HEK293 (cell line): ENCODE results near the gene ALG12.
A peak's percentile ranks its signal among the peaks of the same experiment; 100 is the strongest.

ENCODE experiments used
- CTCF ChIA-PET: fragments of 350-600 bp; formaldehyde crosslinking; extraction: SDS; loops from one replicate; lab custom pipeline; 2021; ENCODE audit warnings: antibody characterized with exemption; lab: Yijun Ruan, JAX
- POLR2A ChIA-PET: fragments of 300-600 bp; formaldehyde crosslinking; extraction: SDS; loops from one replicate; lab custom pipeline; 2020; ENCODE audit warnings: antibody characterized with exemption, inconsistent platforms; lab: Yijun Ruan, JAX
- H3K27ac ChIP-seq: fragments of 200-500 bp; sonication (Bioruptor generic); 2 replicates; pipeline ENCODE4 v1.5.1; 2014; ENCODE audit warnings: low read depth, low read length, control low read depth, inconsistent platforms; ENCODE audit errors: extremely low read depth
- H3K36me3 ChIP-seq, 2 experiments: fragments of 200-500 bp in 1 of 2; sonication (Bioruptor generic) in 1 of 2; 1 replicate in 1 of 2; 2 replicates in 1 of 2; pipeline ENCODE4 v1.5.1; 2014 to 2017; ENCODE audit warnings: inconsistent platforms in 2 of 2, low read length in 2 of 2; ENCODE audit not compliant: control insufficient read depth in 2 of 2, insufficient read depth in 1 of 2
- H3K4me1 ChIP-seq: fragments of 200-500 bp; sonication (Bioruptor generic); 2 replicates; pipeline ENCODE4 v1.5.1; 2014; ENCODE audit warnings: mild to moderate bottlenecking, low read length, inconsistent platforms; ENCODE audit not compliant: control insufficient read depth, insufficient read depth
- H3K4me3 ChIP-seq: 2 replicates; pipeline ENCODE4 v1.5.1; 2011; ENCODE audit warnings: low read depth, mild to moderate bottlenecking, control low read depth, low read length, moderate library complexity
- H3K9me3 ChIP-seq: fragments of 200-500 bp; sonication (Bioruptor generic); 2 replicates; pipeline ENCODE4 v1.5.1; 2014; ENCODE audit warnings: low read depth, low read length, inconsistent platforms; ENCODE audit not compliant: control insufficient read depth, insufficient read depth
- GLIS2 ChIP-seq: fragments of 450-650 bp; formaldehyde crosslinking; IDR thresholded peaks from 2 replicates; pipeline ENCODE4 v1.5.1; 2016; ENCODE audit warnings: missing biosample characterization, missing genetic modification characterization
- HOXC10 ChIP-seq: sonication (generic); formaldehyde crosslinking; IDR thresholded peaks from 2 replicates; pipeline ENCODE4 v1.8.1; 2023; ENCODE audit warnings: mild to moderate bottlenecking, missing genetic modification reagents
- PRDM2 ChIP-seq: fragments of 450-650 bp; formaldehyde crosslinking; IDR thresholded peaks from 2 replicates; pipeline ENCODE4 v1.5.1; 2016; ENCODE audit warnings: missing biosample characterization, missing genetic modification characterization, borderline replicate concordance
- SP2 ChIP-seq: fragments of 450-650 bp; formaldehyde crosslinking; IDR thresholded peaks from 2 replicates; pipeline ENCODE4 v1.5.1; 2016; ENCODE audit warnings: missing biosample characterization, missing genetic modification characterization
- SP7 ChIP-seq: fragments of 450-650 bp; formaldehyde crosslinking; IDR thresholded peaks from 2 replicates; pipeline ENCODE4 v1.5.1; 2016; ENCODE audit warnings: missing biosample characterization, missing genetic modification characterization
- ZBTB1 ChIP-seq: fragments of 450-650 bp; formaldehyde crosslinking; IDR thresholded peaks from 2 replicates; pipeline ENCODE4 v1.5.1; 2016; ENCODE audit warnings: missing biosample characterization, missing genetic modification characterization
- ZBTB26 ChIP-seq: fragments of 450-650 bp; formaldehyde crosslinking; optimal IDR thresholded peaks from 2 replicates; pipeline ENCODE3; 2016; ENCODE audit warnings: missing biosample characterization, mild to moderate bottlenecking, missing genetic modification characterization
- ZBTB48 ChIP-seq: fragments of 450-650 bp; formaldehyde crosslinking; IDR thresholded peaks from 2 replicates; pipeline ENCODE4 v1.5.1; 2016; ENCODE audit warnings: missing biosample characterization, missing genetic modification characterization
- ZBTB8A ChIP-seq: fragments of 450-650 bp; formaldehyde crosslinking; IDR thresholded peaks from 2 replicates; pipeline ENCODE4 v1.5.1; 2016; ENCODE audit warnings: missing biosample characterization, missing genetic modification characterization
- ZFHX2 ChIP-seq: fragments of 450-650 bp; formaldehyde crosslinking; conservative IDR thresholded peaks from 2 replicates; pipeline ENCODE4 v1.5.1; 2016; ENCODE audit warnings: missing biosample characterization, missing genetic modification characterization
- ZFP37 ChIP-seq: fragments of 450-650 bp; formaldehyde crosslinking; IDR thresholded peaks from 2 replicates; pipeline ENCODE4 v1.5.1; 2016; ENCODE audit warnings: missing biosample characterization, missing genetic modification characterization
- ZNF274 ChIP-seq, 2 experiments: fragments of 200-500 bp in 1 of 2; fragments of 450-650 bp in 1 of 2; sonication (Bioruptor generic) in 1 of 2; formaldehyde crosslinking in 1 of 2; IDR thresholded peaks; 2 replicates each; pipeline versions ENCODE4 v1.5.1 to v1.6.1; 2014 to 2016; ENCODE audit warnings: borderline replicate concordance in 1 of 2, inconsistent platforms in 1 of 2, low read length in 1 of 2, missing biosample characterization in 1 of 2, missing genetic modification characterization in 1 of 2
- ZNF335 ChIP-seq: fragments of 450-650 bp; formaldehyde crosslinking; conservative IDR thresholded peaks from 2 replicates; pipeline ENCODE4 v1.5.1; 2016; ENCODE audit warnings: missing biosample characterization, missing genetic modification characterization
- ZNF341 ChIP-seq: fragments of 450-650 bp; formaldehyde crosslinking; IDR thresholded peaks from 2 replicates; pipeline ENCODE4; 2016; ENCODE audit warnings: low read depth, missing biosample characterization, missing genetic modification characterization
- ZNF416 ChIP-seq: fragments of 450-650 bp; formaldehyde crosslinking; IDR thresholded peaks from 2 replicates; pipeline ENCODE4 v1.5.1; 2016; ENCODE audit warnings: missing biosample characterization, missing genetic modification characterization
- ZNF624 ChIP-seq: fragments of 450-650 bp; formaldehyde crosslinking; IDR thresholded peaks from 2 replicates; pipeline ENCODE4 v1.5.1; 2017; ENCODE audit warnings: missing biosample characterization, missing genetic modification characterization
- ZNF660 ChIP-seq: fragments of 450-650 bp; IDR thresholded peaks from 2 replicates; pipeline ENCODE4 v1.5.1; 2018; ENCODE audit warnings: missing biosample characterization, mild to moderate bottlenecking, missing genetic modification characterization
- ZNF707 ChIP-seq: fragments of 450-650 bp; formaldehyde crosslinking; IDR thresholded peaks from 2 replicates; pipeline ENCODE4 v1.5.1; 2016; ENCODE audit warnings: missing biosample characterization, missing genetic modification characterization
- ZNF785 ChIP-seq: fragments of 450-650 bp; formaldehyde crosslinking; IDR thresholded peaks from 2 replicates; pipeline ENCODE4 v1.5.1; 2016; ENCODE audit warnings: missing biosample characterization, missing genetic modification characterization
- ZNF843 ChIP-seq: fragments of 450-650 bp; formaldehyde crosslinking; IDR thresholded peaks from 2 replicates; pipeline ENCODE4 v1.5.1; 2016; ENCODE audit warnings: missing biosample characterization, missing genetic modification characterization
- ZSCAN16 ChIP-seq: fragments of 450-650 bp; formaldehyde crosslinking; IDR thresholded peaks from 2 replicates; pipeline ENCODE4 v1.5.1; 2016; ENCODE audit warnings: missing biosample characterization, missing genetic modification characterization
- TF ChIP-seq, protein P1 (sequence below): fragments of 450-650 bp; formaldehyde crosslinking; IDR thresholded peaks from 2 replicates; pipeline ENCODE4 v1.5.1; 2017; ENCODE audit warnings: missing biosample characterization, missing genetic modification characterization
- TF ChIP-seq, protein P2 (sequence below): fragments of 450-650 bp; formaldehyde crosslinking; IDR thresholded peaks from 2 replicates; pipeline ENCODE4 v1.5.1; 2016; ENCODE audit warnings: missing biosample characterization, missing genetic modification characterization, borderline replicate concordance

The ALG12 gene

DNA sequence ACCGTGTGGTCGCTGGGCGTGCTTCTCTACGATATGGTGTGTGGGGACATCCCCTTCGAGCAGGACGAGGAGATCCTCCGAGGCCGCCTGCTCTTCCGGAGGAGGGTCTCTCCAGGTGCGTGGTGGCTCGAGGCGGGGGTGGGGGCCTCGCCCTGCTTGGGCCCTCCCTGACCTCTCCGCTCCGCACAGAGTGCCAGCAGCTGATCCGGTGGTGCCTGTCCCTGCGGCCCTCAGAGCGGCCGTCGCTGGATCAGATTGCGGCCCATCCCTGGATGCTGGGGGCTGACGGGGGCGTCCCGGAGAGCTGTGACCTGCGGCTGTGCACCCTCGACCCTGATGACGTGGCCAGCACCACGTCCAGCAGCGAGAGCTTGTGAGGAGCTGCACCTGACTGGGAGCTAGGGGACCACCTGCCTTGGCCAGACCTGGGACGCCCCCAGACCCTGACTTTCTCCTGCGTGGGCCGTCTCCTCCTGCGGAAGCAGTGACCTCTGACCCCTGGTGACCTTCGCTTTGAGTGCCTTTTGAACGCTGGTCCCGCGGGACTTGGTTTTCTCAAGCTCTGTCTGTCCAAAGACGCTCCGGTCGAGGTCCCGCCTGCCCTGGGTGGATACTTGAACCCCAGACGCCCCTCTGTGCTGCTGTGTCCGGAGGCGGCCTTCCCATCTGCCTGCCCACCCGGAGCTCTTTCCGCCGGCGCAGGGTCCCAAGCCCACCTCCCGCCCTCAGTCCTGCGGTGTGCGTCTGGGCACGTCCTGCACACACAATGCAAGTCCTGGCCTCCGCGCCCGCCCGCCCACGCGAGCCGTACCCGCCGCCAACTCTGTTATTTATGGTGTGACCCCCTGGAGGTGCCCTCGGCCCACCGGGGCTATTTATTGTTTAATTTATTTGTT is 44.8 kb upstream of the ALG12 start (continued):
- TF ChIP-seq ZBTB26 (tag by site-specific recombination), result peak; percentile 35
- peak; percentile 98 for TF ChIP-seq ZFHX2
- peak; percentile 63; the same call in 1 of the 2 replicates for TF ChIP-seq SP7
- TF ChIP-seq ZNF341 (tag by site-specific recombination), result no peak; the same call in 1 of the 2 replicates
- 0 out of 2 replicates have a peak, but pooled peaks have one; percentile 5 for TF ChIP-seq ZSCAN16 (tag by site-specific recombination)

DNA sequence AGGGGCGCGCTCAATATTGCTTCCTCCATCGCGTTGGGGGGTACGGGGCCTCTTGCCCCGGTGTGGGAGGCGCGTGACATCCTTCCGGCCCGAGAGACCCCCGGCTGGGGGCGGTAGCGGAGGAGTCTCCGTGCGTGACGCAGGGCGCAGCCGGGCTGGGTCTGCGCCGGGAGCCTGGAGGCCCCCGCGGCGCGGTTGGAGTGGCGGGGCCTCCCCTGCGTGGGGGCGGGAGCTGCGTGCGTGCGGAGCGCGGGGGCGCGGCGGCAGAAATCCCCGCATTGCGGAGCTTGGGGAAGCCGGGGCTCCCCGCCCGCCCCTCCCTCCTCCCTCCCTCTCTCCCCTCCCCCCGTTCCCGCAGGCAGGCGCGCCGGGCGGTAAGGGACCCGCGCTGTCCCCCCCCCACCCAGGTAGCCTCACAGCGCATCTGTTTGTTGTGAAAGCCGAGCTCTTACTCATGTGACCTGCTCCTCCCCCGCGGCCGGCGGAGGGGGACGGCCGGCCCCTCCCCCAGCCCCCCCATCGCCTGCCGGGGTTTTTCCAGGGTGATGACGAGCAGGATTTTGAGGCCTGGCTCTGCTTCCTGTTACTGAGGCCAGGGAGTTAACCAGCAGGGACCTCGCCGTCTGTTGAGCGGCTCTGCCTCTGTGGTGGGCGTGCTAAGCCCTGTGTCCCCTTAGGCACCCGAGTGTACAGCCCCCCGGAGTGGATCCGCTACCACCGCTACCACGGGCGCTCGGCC is 43.9 kb upstream of the ALG12 start:
- ChIA-PET CTCF (interaction anchor here (1.1 kb wide), 1 partner anchor 68 kb away, joined by 4 read pairs; no protein-coding TSS in a partner anchor), POLR2A (interaction anchor here (0.5 to 3.3 kb wide), 17 partner anchors 8 to 550 kb away, joined by 3 to 26 read pairs (median 3); partner anchors contain the start of genes HDAC10 and PLXNB2)
- Histone ChIP-seq H3K9me3 (no peaks in the 10 kb centered on the region), H3K36me3 (peaks cover 10 to 39% of the 10 kb centered on the region in 2 experiments), H3K4me1 (peaks cover 12% of the 10 kb centered on the region), H3K27ac (peak overlapping the region; percentile 99), H3K4me3 (peak overlapping the region; percentile 83)
- TF ChIP-seq GLIS2 (tag by site-specific recombination), result peak; percentile 92; the same call in 1 of the 2 replicates
- TF ChIP-seq ZBTB8A, result peak; percentile 83
- no peak for TF ChIP-seq ZNF843 (tag by site-specific recombination)
- TF ChIP-seq HOXC10 (CRISPR knock-in tag), result no peak
- peak; percentile 71 for TF ChIP-seq SP2 (tag by site-specific recombination)
- no peak for TF ChIP-seq ZNF660 (tag by site-specific recombination)
- TF ChIP-seq ZNF274 (IDR thresholded peaks at IDR 0.05; ENCODE audit: low read length), result no peak
- no peak for TF ChIP-seq ZNF274 (tag by site-specific recombination; IDR thresholded peaks at IDR 0.05; ENCODE audit: borderline replicate concordance)
- no peak for TF ChIP-seq ZFP37 (tag by site-specific recombination)
- no peak for TF ChIP-seq ZNF785 (tag by site-specific recombination)
- no peak for TF ChIP-seq ZNF335 (tag by site-specific recombination)
- TF ChIP-seq ZBTB48 (tag by site-specific recombination), result peak; percentile 55; the same call in 1 of the 2 replicates
- TF ChIP-seq ZNF416 (tag by site-specific recombination), result no peak
- TF ChIP-seq, protein P1, sequence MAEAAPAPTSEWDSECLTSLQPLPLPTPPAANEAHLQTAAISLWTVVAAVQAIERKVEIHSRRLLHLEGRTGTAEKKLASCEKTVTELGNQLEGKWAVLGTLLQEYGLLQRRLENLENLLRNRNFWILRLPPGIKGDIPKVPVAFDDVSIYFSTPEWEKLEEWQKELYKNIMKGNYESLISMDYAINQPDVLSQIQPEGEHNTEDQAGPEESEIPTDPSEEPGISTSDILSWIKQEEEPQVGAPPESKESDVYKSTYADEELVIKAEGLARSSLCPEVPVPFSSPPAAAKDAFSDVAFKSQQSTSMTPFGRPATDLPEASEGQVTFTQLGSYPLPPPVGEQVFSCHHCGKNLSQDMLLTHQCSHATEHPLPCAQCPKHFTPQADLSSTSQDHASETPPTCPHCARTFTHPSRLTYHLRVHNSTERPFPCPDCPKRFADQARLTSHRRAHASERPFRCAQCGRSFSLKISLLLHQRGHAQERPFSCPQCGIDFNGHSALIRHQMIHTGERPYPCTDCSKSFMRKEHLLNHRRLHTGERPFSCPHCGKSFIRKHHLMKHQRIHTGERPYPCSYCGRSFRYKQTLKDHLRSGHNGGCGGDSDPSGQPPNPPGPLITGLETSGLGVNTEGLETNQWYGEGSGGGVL, result peak; percentile 95
- TF ChIP-seq ZNF624, result no peak
- no peak for TF ChIP-seq ZNF707 (tag by site-specific recombination)
- TF ChIP-seq, protein P2, sequence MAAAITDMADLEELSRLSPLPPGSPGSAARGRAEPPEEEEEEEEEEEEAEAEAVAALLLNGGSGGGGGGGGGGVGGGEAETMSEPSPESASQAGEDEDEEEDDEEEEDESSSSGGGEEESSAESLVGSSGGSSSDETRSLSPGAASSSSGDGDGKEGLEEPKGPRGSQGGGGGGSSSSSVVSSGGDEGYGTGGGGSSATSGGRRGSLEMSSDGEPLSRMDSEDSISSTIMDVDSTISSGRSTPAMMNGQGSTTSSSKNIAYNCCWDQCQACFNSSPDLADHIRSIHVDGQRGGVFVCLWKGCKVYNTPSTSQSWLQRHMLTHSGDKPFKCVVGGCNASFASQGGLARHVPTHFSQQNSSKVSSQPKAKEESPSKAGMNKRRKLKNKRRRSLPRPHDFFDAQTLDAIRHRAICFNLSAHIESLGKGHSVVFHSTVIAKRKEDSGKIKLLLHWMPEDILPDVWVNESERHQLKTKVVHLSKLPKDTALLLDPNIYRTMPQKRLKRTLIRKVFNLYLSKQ (tag by site-specific recombination), result no peak
- no peak for TF ChIP-seq ZBTB1 (tag by site-specific recombination)
- TF ChIP-seq PRDM2 (tag by site-specific recombination), result no peak
